Measurements from ENCODE around the gene BICRA. TPM values are rescaled to one million over a fixed set of nuclear protein-coding genes. Genes with fewer than 3 reads are reported as not detected.

Gene BICRA
- total and polyA plus RNA-seq, 9 of the 15 experiments (the other 6 are each of a cell fraction or from before 2014, with no cell fraction given): 0.01 to 8.8 (median 1.2) TPM

- in situ Hi-C loops (cut with MboI) (no loop called here), intact Hi-C loops (cut with micrococcal nuclease) (no loop called here)
- ChIA-PET POLR2A (interaction anchor here (0.6 to 1.0 kb wide), 2 partner anchors 36 to 274 kb away, joined by 3 read pairs; no protein-coding TSS in a partner anchor), CTCF (ENCODE audit: low intra/inter-chr PET ratio) (no interaction called here)
- H3K4me1 ChIP-seq (replicated peaks in 1 of 2; ENCODE audit: control insufficient read depth in 2 of 2, insufficient read depth in 2 of 2, low read length in 2 of 2): peaks cover 5 to 40% of the 10 kb centered on the region in 2 experiments; a peak in 4 of 5 replicates
- no peak overlapping the region; the same call in 2 of the 3 replicates for H3K27ac ChIP-seq (ENCODE audit: extremely low read depth, low read depth, low read length)
- no peak for FAIRE-seq
- peaks cover 25% of the 10 kb centered on the region; the same call in 2 of the 3 replicates for H3K36me3 ChIP-seq (ENCODE audit: control insufficient read depth, insufficient read depth, low read length)
- no peak for ATAC-seq
- no peak overlapping the region for H3K4me2 ChIP-seq (ENCODE audit: insufficient read depth, low read length)
- H3K27me3 ChIP-seq (ENCODE audit: control insufficient read depth in 2 of 2, insufficient read depth in 2 of 2, low read length in 2 of 2): no peaks in the 10 kb centered on the region
- no peak overlapping the region for H3K9ac ChIP-seq (ENCODE audit: insufficient read depth in 1 of 2, low read depth in 2 of 2, low read length in 2 of 2)
- no peaks in the 10 kb centered on the region for H3K9me3 ChIP-seq (replicated peaks; ENCODE audit: control insufficient read depth, insufficient read depth, low read depth, low read length)
- H4K20me1 ChIP-seq (replicated peaks; ENCODE audit: control insufficient read depth, insufficient read depth, low read length): no peaks in the 10 kb centered on the region
- no peak overlapping the region for H2AFZ ChIP-seq (ENCODE audit: low read depth, low read length)
- 80% methylated on average over 12 of the region's 14 CpGs for WGBS (ENCODE audit: insufficient coverage, low coverage, missing lambda C conversion rate)
- TF ChIP-seq, protein P1, sequence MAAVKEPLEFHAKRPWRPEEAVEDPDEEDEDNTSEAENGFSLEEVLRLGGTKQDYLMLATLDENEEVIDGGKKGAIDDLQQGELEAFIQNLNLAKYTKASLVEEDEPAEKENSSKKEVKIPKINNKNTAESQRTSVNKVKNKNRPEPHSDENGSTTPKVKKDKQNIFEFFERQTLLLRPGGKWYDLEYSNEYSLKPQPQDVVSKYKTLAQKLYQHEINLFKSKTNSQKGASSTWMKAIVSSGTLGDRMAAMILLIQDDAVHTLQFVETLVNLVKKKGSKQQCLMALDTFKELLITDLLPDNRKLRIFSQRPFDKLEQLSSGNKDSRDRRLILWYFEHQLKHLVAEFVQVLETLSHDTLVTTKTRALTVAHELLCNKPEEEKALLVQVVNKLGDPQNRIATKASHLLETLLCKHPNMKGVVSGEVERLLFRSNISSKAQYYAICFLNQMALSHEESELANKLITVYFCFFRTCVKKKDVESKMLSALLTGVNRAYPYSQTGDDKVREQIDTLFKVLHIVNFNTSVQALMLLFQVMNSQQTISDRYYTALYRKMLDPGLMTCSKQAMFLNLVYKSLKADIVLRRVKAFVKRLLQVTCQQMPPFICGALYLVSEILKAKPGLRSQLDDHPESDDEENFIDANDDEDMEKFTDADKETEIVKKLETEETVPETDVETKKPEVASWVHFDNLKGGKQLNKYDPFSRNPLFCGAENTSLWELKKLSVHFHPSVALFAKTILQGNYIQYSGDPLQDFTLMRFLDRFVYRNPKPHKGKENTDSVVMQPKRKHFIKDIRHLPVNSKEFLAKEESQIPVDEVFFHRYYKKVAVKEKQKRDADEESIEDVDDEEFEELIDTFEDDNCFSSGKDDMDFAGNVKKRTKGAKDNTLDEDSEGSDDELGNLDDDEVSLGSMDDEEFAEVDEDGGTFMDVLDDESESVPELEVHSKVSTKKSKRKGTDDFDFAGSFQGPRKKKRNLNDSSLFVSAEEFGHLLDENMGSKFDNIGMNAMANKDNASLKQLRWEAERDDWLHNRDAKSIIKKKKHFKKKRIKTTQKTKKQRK (IDR thresholded peaks at IDR 0.05; ENCODE audit: borderline replicate concordance, low read depth, low read length): no peak
- 0 out of 2 replicates have a peak, but pooled peaks have one; percentile 30 for TF ChIP-seq SUPT5H (IDR thresholded peaks at IDR 0.05)
- DNase-seq (ENCODE audit: extremely low read depth in 1 of 4, low spot score in 3 of 4): no peak
- no peaks in the 10 kb centered on the region; the same call in 2 of the 3 replicates for H3K79me2 ChIP-seq (ENCODE audit: control insufficient read depth, insufficient read depth, low read length)
- no TSS peak for BruUV-seq (replicated peaks)
- no peak overlapping the region for H3K4me3 ChIP-seq
- H3K9me1 ChIP-seq (ENCODE audit: control insufficient read depth, insufficient read depth, low read length): peaks cover 2% of the 10 kb centered on the region
These were observed 111.9 kb downstream of the BICRA start for GRCh38 chr19:47720669-47721422.

All from K562 (cell line).